Inferior parietal cortex (tissue), 1 donor: ENCODE measurements around the gene RIPK1.
"Not testable (repeated sequence)": the region's sequence is repeated elsewhere in the genome, so short reads cannot be mapped to it uniquely, and the experiment has no call there.

ENCODE experiments used
- DNase-seq: peaks from one replicate; pipeline ENCODE4 v3.0.0-alpha.2; 2016; ENCODE audit errors: extremely low spot score

RIPK1 gene

GRCh38 chr6:3136292-3137011, 68.2 kb downstream of the RIPK1 start:
- DNase-seq = no peak

- peak; percentile 58 for DNase-seq
Measured at GRCh38 chr6:3137057-3137777, 68.9 kb downstream of the RIPK1 start.

- not testable (repeated sequence) for DNase-seq
Measured at GRCh38 chr6:3137873-3138272, 69.6 kb downstream of the RIPK1 start.

GRCh38 chr6:3138341-3138740, 70.0 kb downstream of the RIPK1 start:
- DNase-seq = no peak

GRCh38 chr6:3139090-3139903, 71.0 kb downstream of the RIPK1 start:
- DNase-seq = no peak

GRCh38 chr6:3140201-3140600, 71.9 kb downstream of the RIPK1 start:
- DNase-seq = no peak

- DNase-seq = no peak
Measured at GRCh38 chr6:3142536-3142935, 74.2 kb downstream of the RIPK1 start.

- DNase-seq = no peak
Measured at GRCh38 chr6:3143158-3143557, 74.9 kb downstream of the RIPK1 start.

GRCh38 chr6:3144571-3144970, 76.3 kb downstream of the RIPK1 start:
- no peak for DNase-seq

GRCh38 chr6:3147914-3148757, 79.8 kb downstream of the RIPK1 start:
- no peak for DNase-seq

GRCh38 chr6:3151691-3152090, 83.4 kb downstream of the RIPK1 start:
- no peak for DNase-seq

- DNase-seq = no peak
Measured at GRCh38 chr6:3152689-3153088, 84.4 kb downstream of the RIPK1 start.

GRCh38 chr6:3155416-3155815, 87.1 kb downstream of the RIPK1 start:
- DNase-seq = not testable (repeated sequence)

GRCh38 chr6:3156184-3157130, 88.2 kb downstream of the RIPK1 start:
- not testable (repeated sequence) for DNase-seq

GRCh38 chr6:3157131-3157933, 89.0 kb downstream of the RIPK1 start, which contains the start of gene TUBB2A:
TUBB2A (minus strand) TSS chr6:3157544; CDS start chr6:3157463, 81 bp downstream.
- DNase-seq = peak; percentile 83

GRCh38 chr6:3159805-3160781, 91.8 kb downstream of the RIPK1 start:
- DNase-seq = peak; percentile 51

GRCh38 chr6:3162067-3162497, 93.8 kb downstream of the RIPK1 start:
- no peak for DNase-seq
